ENCODE results near the gene GNAZ.

The GNAZ gene

DNA sequence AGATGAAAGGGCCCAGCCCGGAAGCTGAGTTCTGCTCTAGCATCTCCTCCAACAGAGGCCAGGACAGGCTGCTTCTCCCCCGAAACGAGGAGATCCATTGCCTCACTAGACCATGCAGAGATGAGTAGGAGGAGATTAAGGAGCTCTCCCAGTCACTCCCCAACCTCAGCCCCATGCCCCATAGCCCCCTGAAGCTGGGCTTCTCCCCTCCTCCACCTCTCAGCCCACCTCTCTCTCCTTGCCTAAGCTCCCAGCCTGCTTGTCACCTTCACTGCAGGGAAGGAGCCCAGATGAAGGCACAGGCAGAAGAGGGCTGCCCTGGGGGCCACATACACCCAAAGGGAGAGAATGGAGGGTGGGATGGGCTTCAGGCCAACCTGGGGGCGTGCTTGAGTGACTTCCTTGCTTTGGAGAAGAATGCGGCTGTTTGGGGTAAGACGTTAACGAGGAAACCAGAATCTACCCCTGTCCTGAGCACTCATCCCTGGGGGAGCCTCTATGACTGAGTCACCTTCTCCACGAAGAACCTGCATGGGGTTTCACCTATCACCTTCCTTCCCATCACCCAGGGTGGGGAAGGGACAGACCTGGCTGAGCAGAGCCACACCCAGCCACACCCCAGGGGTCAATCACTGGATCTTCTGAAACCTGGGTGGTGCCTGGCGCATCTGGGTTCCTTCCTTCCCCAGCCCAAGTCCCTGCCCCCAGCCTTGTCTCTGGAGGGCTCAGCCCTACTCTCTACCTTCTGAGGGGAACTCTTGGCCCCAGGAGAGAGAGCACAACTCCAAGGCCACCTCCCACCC, 11.6 kb upstream of the GNAZ start:
- Histone ChIP-seq H3K4me1 (ENCODE audit: control insufficient read depth, insufficient read depth, low read length, poor library complexity, severe bottlenecking) (no peaks in the 10 kb centered on the region), H3K36me3 (ENCODE audit: control insufficient read depth, insufficient read depth, low read length) (no peaks in the 10 kb centered on the region), H3K27ac (ENCODE audit: low read depth, low read length, severe bottlenecking) (no peak overlapping the region), H3K4me3 (ENCODE audit: extremely low read depth, insufficient read depth, low read length, poor library complexity, severe bottlenecking) (no peak overlapping the region), H3K9me3 (ENCODE audit: control insufficient read depth, low read length) (peaks cover 5% of the 10 kb centered on the region)
- 72 to 84% methylated on average over 7 of the region's 9 CpGs for WGBS, 2 experiments (ENCODE audit: insufficient coverage in 2 of 2)

DNA sequence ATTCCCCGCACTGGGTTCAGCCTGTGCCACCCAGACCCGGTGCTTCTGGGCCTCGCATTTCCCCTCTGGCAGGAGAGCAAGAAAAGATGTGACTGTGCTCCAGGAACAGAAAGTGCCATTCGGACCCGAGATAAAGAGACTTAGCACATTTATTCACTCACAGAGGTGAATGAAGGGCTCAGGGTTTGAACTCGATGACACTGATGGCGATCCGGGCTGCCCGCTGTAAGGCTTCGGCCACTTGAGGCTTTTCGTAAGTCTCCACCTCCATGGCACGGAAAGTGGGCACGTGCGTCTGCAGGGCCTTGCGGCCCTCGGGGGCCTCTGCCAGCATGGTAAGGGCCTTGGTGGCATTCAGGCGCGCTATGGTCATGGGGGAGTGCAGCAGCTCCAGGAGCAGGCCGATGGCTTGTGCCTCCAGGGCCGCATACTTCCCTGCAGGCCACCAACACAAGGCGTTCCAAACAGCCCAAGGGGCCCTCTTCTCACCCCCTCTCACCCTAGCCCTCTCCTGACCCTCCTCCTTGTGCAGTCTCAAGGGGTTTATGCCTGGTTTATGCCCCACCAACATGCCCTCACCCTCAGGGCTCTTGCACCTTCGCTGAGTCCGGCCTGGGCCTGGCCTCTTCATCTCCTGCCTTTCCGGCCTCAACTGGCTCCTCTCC, 10.9 kb upstream of the GNAZ start:
- no peak overlapping the region for H3K4me3 ChIP-seq (ENCODE audit: extremely low read depth, insufficient read depth, low read length, poor library complexity, severe bottlenecking)
- WGBS, 2 experiments (ENCODE audit: insufficient coverage in 2 of 2) = 90 to 93% methylated on average over 23 of the region's 24 CpGs

DNA sequence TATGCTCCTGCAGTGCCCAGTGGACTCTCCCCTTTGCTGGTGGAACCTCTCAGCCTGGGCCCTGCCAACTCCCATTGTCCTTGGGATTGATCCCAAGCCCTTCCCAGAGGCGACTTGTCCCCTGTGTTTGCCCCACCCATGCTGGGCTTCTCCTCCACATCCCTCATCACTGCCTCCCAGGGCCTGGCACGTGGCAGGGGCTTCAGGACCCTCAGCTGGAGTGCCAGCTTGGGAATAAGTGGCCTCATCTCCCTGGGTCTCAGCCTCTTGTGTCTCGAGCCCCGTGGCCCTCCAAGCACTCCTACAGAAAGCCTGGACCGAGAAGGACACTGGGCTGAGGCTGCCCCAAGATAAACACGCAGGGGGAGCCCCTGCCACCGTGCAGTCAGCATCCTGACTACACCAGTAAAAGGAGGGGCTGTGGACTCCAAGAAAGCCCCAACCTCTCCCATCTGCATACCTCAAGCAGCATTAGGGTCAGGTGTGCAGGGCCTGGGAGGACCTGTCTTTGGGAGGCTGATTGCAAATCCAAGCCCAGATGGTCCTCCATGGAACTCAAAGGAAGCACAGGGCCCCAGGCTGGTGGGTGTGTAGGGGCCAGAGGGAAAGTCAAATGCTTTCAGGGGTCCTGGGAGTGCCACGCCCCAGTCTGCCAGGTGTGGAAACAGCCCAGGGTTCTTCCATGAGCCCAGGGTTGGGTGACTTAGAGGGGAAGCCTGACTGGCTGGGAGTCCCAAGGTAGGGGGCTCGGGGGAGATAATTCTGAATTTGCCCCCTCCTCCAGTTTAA, 9.5 kb upstream of the GNAZ start:
- no peaks in the 10 kb centered on the region for H3K36me3 ChIP-seq (ENCODE audit: control insufficient read depth, insufficient read depth, low read length)
- H3K9me3 ChIP-seq (ENCODE audit: control insufficient read depth, low read length) = peaks cover 4% of the 10 kb centered on the region
- H3K4me1 ChIP-seq (ENCODE audit: control insufficient read depth, insufficient read depth, low read length, poor library complexity, severe bottlenecking) = no peaks in the 10 kb centered on the region
- H3K27ac ChIP-seq (ENCODE audit: low read depth, low read length, severe bottlenecking) = no peak overlapping the region
- 79 to 85% methylated on average over 4 to 6 of the region's 9 CpGs for WGBS, 2 experiments (ENCODE audit: insufficient coverage in 2 of 2)
- no peak overlapping the region for H3K4me3 ChIP-seq (ENCODE audit: extremely low read depth, insufficient read depth, low read length, poor library complexity, severe bottlenecking)

More for the DNA sequence above, 10.9 kb upstream of the GNAZ start:
- Histone ChIP-seq H3K9me3 (ENCODE audit: control insufficient read depth, low read length) (peaks cover 5% of the 10 kb centered on the region), H3K4me1 (ENCODE audit: control insufficient read depth, insufficient read depth, low read length, poor library complexity, severe bottlenecking) (no peaks in the 10 kb centered on the region), H3K36me3 (ENCODE audit: control insufficient read depth, insufficient read depth, low read length) (no peaks in the 10 kb centered on the region), H3K27ac (ENCODE audit: low read depth, low read length, severe bottlenecking) (no peak overlapping the region)

DNA sequence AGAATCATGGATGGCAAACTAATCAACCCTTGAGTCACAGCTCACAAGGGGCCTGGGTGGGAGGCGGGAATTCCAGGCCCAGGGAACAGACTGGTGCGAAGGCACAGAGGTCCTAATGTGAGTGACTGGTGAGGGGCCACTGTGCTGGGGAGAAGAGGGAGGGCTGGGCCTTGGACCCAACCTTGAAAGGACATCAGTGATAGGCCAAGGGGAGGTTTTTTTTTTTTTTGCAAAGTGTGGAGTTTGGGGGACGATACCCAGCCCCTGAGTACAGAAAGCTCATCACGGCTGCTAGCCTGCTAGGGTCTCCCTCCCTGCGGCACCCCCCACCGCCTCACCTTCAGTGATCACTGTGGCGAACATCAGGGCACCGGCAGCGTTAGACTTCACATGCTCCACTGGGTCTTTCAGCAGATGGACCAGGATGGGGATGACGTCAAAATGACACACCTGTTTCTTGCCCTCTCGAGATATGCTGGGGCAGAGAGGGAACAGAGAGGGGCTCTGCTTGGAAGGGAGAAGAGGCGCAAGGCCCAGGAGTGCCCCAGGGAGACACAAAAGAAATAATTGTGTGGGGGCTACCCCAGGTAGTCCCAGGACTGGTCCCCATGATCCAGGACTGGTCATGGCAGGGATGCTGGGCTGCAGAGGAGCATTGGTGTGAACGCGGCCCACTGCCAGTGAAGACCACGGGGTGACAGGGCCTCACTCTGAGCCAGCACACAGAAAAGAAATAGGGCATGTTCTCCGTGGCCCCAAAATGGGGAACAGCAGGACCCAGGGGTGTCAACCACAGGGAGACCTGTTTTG, 8.6 kb upstream of the GNAZ start:
- H3K4me1 ChIP-seq (ENCODE audit: control insufficient read depth, insufficient read depth, low read length, poor library complexity, severe bottlenecking) = no peaks in the 10 kb centered on the region
- H3K9me3 ChIP-seq (ENCODE audit: control insufficient read depth, low read length) = no peaks in the 10 kb centered on the region
- WGBS, 2 experiments (ENCODE audit: insufficient coverage in 2 of 2) = 91 to 94% methylated on average over 16 of the region's 16 CpGs
- no peak overlapping the region for H3K27ac ChIP-seq (ENCODE audit: low read depth, low read length, severe bottlenecking)
- H3K4me3 ChIP-seq (ENCODE audit: extremely low read depth, insufficient read depth, low read length, poor library complexity, severe bottlenecking) = no peak overlapping the region
- no peaks in the 10 kb centered on the region for H3K36me3 ChIP-seq (ENCODE audit: control insufficient read depth, insufficient read depth, low read length)

DNA sequence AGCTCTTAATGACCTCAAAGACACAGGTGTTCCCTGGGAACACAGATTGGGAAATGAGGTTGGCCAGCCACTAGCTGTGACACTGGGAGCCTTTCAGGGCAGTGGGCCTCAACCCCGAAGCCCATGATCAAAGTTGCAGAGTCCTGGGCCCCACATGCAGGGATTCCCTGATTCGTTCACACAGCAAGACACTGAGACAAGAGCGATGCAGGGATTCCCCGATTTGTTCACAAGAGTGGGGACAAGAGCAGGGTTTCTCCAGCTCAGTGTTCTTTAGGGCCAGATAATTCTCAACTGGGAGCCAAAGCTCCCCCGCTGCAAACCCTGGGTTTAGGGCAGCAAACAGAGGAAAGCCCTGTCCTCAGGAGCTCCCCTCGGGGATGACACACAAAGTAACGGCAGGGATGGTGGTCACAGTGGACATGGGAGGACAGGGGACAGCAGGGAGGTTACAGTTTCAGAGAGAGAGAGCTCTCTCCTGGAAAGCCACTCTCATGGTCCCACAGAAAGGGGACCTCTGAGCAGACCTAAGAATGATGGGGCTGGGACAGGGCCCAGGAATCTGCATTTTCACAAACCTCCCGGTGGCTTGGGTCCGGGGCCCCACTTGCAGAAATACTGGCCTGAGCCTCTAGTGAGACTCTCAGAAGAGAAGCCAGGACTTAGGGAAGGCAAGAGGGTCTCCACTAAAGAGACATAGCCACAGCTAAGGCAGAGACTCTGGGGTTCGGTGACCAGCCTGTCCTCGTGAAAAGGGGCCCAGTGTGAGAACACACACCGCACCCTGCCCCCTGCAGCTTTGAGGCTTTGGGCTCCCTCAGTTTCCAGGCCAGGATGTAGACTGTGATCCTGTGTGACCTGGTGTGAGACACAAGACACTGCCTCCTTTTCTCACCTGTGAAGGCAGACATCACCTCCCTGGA, 7.4 kb upstream of the GNAZ start:
- H3K9me3 ChIP-seq (ENCODE audit: control insufficient read depth, low read length) = no peaks in the 10 kb centered on the region
- no peaks in the 10 kb centered on the region for H3K4me1 ChIP-seq (ENCODE audit: control insufficient read depth, insufficient read depth, low read length, poor library complexity, severe bottlenecking)
- H3K4me3 ChIP-seq (ENCODE audit: extremely low read depth, insufficient read depth, low read length, poor library complexity, severe bottlenecking) = no peak overlapping the region
- H3K27ac ChIP-seq (ENCODE audit: low read depth, low read length, severe bottlenecking) = no peak overlapping the region
- 88 to 93% methylated on average over 10 to 12 of the region's 12 CpGs for WGBS, 2 experiments (ENCODE audit: insufficient coverage in 2 of 2)
- no peaks in the 10 kb centered on the region for H3K36me3 ChIP-seq (ENCODE audit: control insufficient read depth, insufficient read depth, low read length)

DNA sequence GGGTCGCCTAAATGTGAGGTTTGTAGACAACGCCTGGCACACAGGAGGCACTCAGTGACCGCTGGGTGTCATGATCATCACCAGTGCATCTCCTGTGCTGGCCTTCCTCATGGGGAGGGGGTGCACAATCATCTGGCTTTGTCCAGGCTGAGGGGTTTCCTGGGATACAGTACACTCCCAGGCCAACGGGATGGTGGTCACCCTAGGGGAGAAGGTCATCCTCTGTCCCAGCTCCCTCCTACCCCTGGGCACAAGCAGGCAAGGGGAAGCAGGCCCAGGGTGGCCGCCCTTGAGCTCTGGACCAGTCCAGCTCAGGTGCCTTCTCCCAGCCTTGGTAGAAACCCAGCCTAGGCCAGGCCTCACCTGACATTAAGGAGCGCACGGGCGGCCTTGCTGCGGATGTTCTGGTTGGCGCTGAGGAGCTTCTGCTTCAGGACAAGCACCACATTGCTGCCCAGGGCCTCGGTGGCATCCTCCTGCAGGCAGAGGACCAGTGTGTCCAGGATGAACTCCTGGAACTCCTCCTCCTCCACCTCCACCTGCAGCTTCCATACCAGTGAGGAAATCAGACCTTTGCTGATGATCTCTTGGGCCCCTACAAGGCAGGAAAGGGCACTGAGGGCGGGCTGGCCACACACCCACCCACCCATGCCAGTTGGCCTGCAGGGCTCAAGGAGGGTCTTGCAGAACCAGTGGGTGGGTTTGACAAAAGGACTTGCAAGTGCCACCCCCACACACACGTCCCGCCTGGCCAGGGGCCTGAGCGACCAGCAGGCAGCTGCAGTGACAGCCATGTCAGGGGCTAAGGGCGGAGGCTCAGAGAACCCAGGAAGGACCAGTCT, 6.6 kb upstream of the GNAZ start:
- H3K9me3 ChIP-seq (ENCODE audit: control insufficient read depth, low read length) = no peaks in the 10 kb centered on the region
- H3K4me1 ChIP-seq (ENCODE audit: control insufficient read depth, insufficient read depth, low read length, poor library complexity, severe bottlenecking) = no peaks in the 10 kb centered on the region
- H3K4me3 ChIP-seq (ENCODE audit: extremely low read depth, insufficient read depth, low read length, poor library complexity, severe bottlenecking) = no peak overlapping the region
- H3K27ac ChIP-seq (ENCODE audit: low read depth, low read length, severe bottlenecking) = no peak overlapping the region
- WGBS, 2 experiments (ENCODE audit: insufficient coverage in 2 of 2) = 91 to 95% methylated on average over 10 to 15 of the region's 16 CpGs
- no peaks in the 10 kb centered on the region for H3K36me3 ChIP-seq (ENCODE audit: control insufficient read depth, insufficient read depth, low read length)

DNA sequence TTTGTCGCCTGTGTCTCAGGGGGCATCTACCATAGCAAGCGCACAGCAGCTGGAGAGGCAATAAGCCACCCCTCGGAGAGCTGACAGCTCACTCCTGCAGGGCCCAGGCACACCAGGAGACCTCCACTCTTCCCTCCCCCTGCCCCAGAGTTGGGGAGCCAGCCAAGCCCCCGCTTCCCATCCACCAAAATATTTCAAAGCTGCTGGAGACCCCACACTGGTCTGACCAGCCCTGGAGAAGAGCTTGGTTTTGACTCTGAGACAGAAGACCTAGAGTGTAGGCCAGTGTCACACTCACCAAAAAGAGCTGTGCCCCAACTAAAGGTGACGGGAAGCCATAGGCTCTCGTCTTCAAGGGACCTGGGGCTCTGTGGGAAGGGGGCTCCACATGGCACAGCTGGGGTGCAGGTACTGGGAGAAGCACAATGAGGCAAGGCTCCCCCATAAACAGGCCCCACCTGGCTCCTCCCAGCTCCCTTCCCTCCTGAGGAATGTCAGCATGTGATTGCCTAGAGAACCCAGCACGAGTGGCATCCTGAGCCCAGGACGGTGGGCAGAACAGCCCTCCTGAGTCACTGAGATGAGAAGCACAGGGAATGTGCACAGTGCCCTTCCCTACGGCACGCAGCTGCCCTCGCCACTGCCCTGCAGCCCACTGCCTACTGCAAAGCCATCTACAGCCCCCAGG, 5.8 kb upstream of the GNAZ start:
- H3K4me1 ChIP-seq (ENCODE audit: control insufficient read depth, insufficient read depth, low read length, poor library complexity, severe bottlenecking) = no peaks in the 10 kb centered on the region
- no peaks in the 10 kb centered on the region for H3K36me3 ChIP-seq (ENCODE audit: control insufficient read depth, insufficient read depth, low read length)
- no peak overlapping the region for H3K27ac ChIP-seq (ENCODE audit: low read depth, low read length, severe bottlenecking)
- no peaks in the 10 kb centered on the region for H3K9me3 ChIP-seq (ENCODE audit: control insufficient read depth, low read length)
- H3K4me3 ChIP-seq (ENCODE audit: extremely low read depth, insufficient read depth, low read length, poor library complexity, severe bottlenecking) = no peak overlapping the region
- 82 to 84% methylated on average over 8 to 11 of the region's 11 CpGs for WGBS, 2 experiments (ENCODE audit: insufficient coverage in 2 of 2)

DNA sequence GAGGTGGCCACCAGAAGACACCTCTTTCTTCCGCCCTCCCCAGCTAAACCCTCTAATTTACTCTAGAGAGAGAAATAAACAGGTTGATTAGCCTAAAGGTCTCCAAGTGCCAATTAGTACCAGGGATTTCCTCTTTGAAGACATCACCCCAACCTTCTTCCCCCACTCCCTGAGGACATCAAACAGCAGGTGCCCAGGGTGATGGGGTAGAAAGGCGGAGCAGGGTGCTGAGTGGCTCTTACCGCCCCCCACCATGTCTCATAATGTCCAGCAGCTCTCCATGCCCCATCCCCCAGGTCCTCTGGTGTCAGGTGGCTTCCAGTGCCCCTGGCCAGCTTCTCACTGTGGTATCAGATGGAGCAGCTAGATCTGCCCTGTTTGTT, 5.3 kb upstream of the GNAZ start:
- no peak overlapping the region for H3K4me3 ChIP-seq (ENCODE audit: extremely low read depth, insufficient read depth, low read length, poor library complexity, severe bottlenecking)
- H3K4me1 ChIP-seq (ENCODE audit: control insufficient read depth, insufficient read depth, low read length, poor library complexity, severe bottlenecking) = no peaks in the 10 kb centered on the region
- WGBS, 2 experiments (ENCODE audit: insufficient coverage in 2 of 2) = 80 to 92% methylated on average over 1 to 2 of the region's 3 CpGs

More for the DNA sequence above, 5.3 kb upstream of the GNAZ start:
- H3K36me3 ChIP-seq (ENCODE audit: control insufficient read depth, insufficient read depth, low read length) = no peaks in the 10 kb centered on the region
- H3K27ac ChIP-seq (ENCODE audit: low read depth, low read length, severe bottlenecking) = no peak overlapping the region
- H3K9me3 ChIP-seq (ENCODE audit: control insufficient read depth, low read length) = no peaks in the 10 kb centered on the region
